IMR-90 (cell line): Measurements from ENCODE around the gene FBXL14.

Experiments
- CEBPB ChIP-seq: IDR thresholded peaks from 2 replicates; pipeline ENCODE4 v1.6.1; 2012; ENCODE audit warnings: low read depth, low read length, improper control_type of control experiment
- CTCF ChIP-seq: conservative IDR thresholded peaks from 2 replicates; pipeline ENCODE4 v1.5.1; 2012; ENCODE audit warnings: mild to moderate bottlenecking, low read depth, low read length, improper control_type of control experiment
- MAFK ChIP-seq: IDR thresholded peaks from 2 replicates; pipeline ENCODE4 v1.6.1; 2012; ENCODE audit warnings: low read depth, low read length, improper control_type of control experiment
- MAZ ChIP-seq: IDR thresholded peaks from 2 replicates; pipeline ENCODE4 v1.6.1; 2012; ENCODE audit warnings: low read depth, mild to moderate bottlenecking, low read length, improper control_type of control experiment, moderate library complexity, borderline replicate concordance
- NFE2L2 ChIP-seq: fragments of 150-350 bp; IDR thresholded peaks from 2 replicates; pipeline ENCODE4 v1.6.1; 2016; ENCODE audit warnings: low read depth, mild to moderate bottlenecking, low read length
- POLR2A ChIP-seq: IDR thresholded peaks from 2 replicates; pipeline ENCODE4 v1.6.1; 2012; ENCODE audit warnings: mild to moderate bottlenecking, low read depth, low read length
- RCOR1 ChIP-seq: IDR thresholded peaks from 2 replicates; pipeline ENCODE4 v1.6.1; 2012; ENCODE audit warnings: mild to moderate bottlenecking, low read length, improper control_type of control experiment; ENCODE audit not compliant: insufficient replicate concordance
- SMC3 ChIP-seq: fragments of 150-350 bp; IDR thresholded peaks from 2 replicates; pipeline ENCODE4 v1.6.1; 2016; ENCODE audit warnings: low read depth, mild to moderate bottlenecking, antibody characterized with exemption, low read length, moderate library complexity
- TF ChIP-seq, protein P1 (sequence below): fragments of 150-350 bp; IDR thresholded peaks from 2 replicates; pipeline ENCODE4 v1.6.1; 2017; ENCODE audit warnings: mild to moderate bottlenecking, antibody characterized with exemption, low read length, low read depth

DNA sequence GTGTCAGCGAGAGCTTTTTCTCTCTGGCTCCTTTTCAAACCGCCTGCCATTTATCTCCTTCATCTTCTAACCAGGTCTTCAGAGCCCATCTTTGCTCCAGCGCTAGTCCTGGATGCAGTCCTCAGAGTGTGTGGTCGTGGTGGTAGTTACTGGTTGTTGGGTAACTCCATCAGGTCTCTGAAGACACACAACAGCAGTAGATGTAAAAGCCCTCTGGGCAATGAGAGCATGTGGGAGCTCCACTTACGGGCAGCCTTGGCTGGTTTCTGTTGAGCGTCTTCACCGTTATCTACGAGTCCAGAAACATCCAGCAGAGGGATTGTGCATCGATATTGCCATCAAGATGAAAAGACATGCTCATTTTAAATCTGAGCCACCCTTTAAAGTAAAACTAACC, 61.2 kb downstream of the FBXL14 start:
- no peak for TF ChIP-seq CTCF
- no peak for TF ChIP-seq POLR2A
- TF ChIP-seq RCOR1: no peak
- TF ChIP-seq CEBPB: no peak
- TF ChIP-seq, protein P1, sequence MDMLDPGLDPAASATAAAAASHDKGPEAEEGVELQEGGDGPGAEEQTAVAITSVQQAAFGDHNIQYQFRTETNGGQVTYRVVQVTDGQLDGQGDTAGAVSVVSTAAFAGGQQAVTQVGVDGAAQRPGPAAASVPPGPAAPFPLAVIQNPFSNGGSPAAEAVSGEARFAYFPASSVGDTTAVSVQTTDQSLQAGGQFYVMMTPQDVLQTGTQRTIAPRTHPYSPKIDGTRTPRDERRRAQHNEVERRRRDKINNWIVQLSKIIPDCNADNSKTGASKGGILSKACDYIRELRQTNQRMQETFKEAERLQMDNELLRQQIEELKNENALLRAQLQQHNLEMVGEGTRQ: no peak
- no peak for TF ChIP-seq NFE2L2
- TF ChIP-seq MAZ: no peak
- TF ChIP-seq MAFK: no peak
- TF ChIP-seq SMC3: no peak
